NCI-H774 (cell line): ENCODE results near the gene CREB5.

Experiments used
- DNase-seq: peaks from one replicate; lab custom pipeline; 2025; lab: John Stamatoyannopoulos, UW

Gene CREB5

DNA sequence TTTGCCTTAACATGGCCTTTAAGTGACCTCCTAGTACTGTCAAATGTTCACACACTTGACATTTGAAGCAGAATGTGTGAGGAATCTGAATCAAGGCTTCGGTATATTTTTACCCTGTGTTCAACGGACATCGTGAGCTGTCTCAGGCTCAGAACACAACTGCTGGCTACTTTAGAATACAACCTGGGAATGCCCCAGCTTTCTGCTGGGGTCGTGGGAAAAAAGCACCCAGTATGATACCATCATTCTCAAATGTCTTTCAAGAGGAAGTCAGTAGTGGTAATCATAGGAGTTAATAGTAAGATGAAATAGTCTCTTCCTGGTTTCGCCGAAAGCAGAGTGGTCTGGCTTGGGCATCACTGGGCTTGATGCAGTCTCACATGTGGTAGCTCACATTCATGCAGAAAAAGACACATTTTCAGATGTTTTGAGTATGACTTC lies 67.2 kb downstream of the CREB5 start:
- DNase-seq: no peak

DNA sequence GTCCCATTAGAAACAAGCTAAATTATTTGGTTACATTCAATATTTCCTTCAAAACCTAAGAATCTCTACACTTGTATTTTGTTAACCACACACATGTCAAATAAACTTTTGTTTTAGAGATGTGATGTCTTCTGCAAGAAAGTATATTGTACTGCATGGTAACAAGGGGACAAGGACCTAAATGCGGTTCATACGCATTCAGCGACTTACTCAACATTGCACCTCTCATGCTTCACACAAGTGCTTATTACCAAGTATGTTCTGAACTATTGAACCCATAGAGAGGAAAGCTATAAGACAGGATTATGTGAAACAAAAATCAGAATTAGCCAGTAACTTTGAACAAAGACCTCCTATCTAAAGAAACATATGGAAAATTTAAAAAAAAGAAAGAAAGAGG lies 68.3 kb downstream of the CREB5 start:
- DNase-seq: no peak

DNA sequence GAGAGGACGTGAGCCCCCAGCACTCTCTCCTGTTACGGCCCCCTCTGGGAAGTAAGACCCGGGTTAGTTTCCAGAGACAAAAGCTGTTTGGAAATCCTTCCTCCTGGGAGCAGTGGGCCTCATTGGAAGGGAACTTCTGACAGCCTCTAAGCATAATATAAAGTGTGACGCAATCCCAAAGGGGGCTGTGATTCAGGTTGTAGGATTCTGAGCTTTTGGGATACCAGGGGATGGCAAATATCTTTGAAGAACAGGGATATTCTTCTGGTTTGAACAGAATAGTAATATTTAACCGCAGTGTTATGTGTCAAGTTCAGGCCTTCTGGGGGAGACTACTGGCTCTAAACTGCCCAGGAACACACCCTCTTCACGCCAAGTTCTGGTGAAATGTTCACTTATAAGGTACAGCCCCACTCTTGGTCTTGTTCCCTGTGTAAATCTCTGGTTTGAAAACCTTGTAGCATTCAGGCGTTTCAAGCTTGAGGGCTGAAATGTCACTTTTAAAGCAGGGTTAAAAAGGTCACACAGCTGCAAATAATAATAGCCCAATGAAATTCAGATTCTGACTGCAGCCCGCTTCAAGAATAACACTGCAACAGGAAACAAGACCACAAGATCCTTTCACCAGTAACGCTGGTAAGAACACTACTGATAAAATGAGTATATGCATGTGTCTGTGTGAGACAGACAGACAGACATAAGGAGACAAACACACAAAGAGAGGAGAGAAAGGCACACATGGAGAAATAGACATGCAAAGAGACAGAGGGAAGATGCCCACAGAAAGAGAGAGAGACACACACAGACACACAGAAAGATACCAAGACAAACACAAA lies 69.0 kb downstream of the CREB5 start:
- DNase-seq: no peak

DNA sequence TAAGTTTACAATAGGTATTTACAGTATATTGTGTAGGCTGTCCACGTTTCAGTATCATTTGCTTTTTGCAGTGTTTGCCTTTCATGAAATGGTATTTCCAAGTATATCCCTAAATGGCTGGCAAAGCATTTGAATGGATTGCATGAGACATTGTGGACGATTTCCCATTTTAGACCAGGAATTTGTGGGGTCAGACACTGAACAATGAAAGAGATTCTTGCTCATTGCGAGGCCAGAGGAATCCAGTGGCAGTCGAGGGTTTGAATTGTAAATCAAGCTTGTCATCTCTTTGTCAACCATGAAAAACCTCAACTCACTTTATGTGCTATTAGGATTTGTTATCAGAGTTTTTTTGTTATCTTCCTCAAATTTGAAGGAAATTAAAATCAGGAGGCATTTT lies 70.8 kb downstream of the CREB5 start:
- DNase-seq: no peak

DNA sequence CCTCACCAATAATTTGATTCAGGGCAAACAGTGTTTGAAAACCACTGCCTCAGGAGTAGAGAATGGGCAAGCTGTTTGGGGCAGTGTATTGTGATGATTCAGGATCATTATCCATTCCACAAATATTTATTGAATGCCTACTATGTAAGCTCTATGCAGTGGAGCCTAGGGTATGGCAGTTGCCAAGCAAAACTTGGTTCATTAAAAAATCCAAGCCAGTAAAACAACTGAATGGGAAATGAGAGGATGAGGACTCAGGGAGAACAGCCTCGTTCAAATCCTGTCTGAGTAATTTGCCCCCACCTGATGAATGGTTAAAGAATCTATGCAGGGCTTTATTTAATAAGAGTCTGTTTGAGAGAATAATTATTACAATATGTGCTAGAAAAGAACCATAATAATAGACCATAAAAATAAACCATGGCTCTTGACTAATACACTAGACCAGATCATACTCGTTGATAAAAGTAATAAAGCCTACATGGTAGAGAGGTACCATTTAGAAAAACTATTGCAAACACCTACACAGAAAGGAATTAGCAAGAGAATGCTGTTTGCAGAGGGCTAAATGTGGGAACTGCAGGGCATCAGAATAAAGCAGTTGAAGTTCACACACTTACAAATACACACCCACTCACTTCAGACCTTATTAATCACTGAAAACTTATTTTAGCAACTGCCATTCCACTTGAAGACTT lies 71.7 kb downstream of the CREB5 start:
- DNase-seq: no peak

DNA sequence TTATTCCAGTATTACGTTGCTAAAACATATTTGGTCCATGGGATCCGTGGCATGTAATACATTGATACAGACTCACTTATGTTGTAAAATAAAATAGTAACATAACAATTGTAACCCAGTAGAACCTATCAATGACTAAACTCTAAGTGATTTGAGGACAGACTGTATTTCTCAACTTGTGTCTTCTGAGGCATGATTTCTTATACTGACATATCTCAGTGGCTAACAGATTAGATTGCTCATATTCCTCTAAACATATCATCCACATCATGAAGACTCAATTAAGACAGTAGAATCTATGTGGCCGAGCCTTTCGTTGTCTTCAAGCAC lies 72.3 kb downstream of the CREB5 start:
- DNase-seq: no peak

DNA sequence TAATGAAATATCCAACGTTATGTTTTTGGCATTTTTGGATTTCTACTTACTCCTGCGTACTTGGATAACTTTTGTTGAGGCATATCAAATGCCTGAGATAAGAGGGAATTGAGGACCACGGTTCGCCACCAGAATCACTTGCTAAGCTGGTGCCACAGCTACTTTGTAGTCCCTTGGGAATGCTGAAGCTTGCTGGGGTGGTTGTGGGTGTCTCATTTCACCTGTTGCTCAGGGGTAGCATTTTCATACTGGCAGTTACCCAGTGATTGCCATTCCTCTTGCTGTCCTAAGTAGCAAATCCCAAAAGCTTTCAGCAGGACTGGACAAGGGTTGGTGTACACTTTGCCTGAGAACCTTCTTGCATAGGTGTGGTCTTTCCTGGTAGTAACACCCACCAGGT lies 75.2 kb downstream of the CREB5 start:
- no peak for DNase-seq

DNA sequence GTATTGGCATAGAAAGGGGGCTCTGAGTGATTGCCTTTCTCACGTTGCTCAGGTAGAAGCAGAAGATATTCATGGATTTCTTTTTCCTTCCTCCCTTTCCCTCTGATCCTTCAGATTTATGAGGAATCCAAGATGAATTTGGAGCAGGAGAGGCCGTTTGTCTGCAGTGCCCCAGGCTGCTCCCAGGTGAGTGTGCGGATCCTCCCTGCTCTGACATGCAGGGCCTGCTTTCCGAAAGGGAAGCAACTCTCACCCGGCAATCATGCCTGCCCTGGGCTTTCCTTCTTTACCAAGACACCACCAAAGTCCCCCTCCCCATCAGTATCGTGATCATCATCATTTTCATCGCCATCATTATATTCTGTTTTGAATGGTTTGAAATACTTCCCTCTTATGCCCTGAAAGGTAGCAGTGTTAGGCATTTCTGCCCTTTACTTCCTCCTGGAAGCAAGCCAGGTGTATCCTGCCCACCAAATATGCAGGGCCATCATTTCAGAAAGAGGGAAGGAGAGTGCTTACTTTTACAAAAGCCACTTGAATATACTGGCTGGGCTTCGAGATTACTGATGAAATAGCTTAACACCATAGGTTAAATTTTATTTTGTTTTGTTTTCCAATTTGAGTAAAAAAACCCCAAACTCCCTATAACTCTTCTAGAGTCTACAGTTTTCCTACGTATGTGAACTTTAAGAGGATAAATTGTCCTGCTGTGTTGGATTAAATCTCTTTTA lies 75.9 kb downstream of the CREB5 start:
- DNase-seq: no peak

DNA sequence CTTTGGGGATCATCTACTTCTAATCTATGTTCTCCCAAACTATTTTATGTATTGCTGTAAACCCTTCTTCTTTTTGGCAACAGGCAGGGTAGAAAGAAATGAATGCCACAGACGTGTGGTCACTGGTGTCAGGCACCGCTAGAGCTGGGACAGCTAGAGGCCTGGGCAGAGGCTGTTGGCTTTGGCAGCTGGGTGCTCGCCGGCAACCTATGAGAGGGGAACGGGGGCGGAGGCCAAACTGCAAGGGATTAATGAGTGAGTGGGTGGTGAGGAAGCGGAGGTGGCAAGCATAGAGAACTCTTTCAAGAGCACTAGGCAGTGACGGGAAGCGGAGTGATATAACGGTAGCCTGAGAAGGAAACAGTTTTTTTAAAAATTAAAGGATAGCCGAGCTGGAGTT lies 78.5 kb downstream of the CREB5 start:
- DNase-seq: no peak

DNA sequence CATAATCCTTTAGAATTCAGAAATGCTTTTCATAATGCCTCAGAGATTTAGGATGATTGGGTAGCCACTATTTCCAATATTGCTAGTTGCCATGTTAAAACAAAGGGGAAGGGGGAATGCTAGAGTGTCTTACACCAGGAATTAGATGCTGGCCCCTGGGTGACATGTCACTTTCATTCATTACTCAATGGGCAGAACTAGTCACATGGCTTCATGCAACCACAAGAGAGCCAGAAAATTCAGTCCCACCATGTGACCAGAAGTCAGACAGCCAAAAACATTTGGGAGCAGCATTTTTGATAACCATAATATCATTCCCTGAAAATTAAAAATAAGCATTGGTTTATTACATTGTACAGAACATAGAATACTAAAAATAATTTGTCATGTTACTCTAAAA lies 81.2 kb downstream of the CREB5 start:
- no peak for DNase-seq

DNA sequence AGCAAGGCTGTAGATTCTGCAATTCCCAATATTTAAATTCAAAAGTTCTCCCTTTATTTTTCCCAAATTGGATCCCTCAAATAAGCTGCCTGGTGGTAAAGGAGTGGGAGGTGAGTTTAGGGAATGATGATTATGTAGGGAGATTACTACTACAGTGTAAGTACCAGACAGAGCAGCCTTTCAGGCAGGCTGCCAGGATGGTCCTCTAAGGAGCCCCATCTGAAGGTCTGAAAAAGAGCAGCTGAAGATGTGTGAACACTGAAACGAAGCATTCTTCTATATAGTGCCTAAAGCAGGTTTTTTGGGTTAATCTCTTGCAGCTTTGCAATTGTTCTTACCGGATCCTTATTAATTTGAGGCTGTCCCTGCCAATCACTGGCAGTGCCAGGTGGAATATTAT lies 84.7 kb downstream of the CREB5 start:
- no peak for DNase-seq

DNA sequence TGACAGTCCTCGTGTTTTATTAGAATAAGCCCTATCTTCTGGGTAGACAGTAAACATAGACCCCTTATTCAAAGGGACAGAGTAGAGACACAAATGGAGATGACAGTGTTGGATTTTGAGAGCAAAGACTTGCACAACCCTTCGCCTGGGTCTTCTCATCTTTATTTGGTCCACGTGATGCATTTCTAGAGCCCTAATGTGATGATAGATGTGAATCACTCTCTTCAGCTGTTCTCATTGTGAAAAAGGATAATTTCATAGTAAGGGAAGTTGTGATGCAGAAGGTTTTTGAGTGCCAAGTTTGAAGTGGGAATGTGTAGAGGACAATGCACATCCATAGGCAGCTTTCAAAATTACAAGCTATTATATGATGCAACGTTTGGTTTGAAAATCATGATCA lies 86.3 kb downstream of the CREB5 start:
- DNase-seq: no peak

DNA sequence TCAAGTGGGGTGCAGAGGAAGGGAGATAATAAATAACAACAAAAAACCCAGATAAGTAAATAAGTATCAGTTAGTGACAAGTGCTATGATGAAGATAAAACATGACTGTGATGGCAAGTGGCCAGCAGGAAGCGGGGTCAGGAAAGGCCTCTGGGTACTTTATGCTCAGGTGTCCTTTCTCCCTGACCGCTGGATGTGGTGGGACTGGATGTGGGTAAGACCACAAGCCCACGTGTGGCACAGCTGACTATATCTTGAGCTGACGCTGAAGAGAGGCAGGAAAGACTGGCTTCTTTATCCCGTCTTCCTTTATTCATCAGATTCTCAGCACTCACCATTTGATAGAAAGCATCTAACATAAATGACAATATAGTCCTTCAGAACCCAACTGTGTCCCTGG lies 87.8 kb downstream of the CREB5 start:
- no peak for DNase-seq

DNA sequence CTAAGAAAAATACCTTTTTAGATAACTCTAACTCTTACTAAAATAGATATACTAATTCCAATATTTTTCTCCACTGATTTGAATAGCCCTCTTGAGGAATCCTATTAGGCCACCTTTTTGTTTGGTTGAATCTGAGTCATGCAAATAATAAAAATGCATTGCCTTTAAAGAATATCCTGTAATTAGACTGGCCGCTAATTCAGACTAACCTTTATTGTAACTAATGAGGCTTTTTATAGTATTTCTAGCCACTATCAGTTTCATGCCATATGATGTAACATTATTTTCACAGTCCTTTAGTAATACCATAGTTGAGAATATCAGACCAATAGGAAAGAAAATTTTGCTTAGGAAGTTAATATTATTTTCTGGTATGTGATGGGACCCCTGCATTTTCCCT lies 90.1 kb downstream of the CREB5 start:
- DNase-seq: no peak

DNA sequence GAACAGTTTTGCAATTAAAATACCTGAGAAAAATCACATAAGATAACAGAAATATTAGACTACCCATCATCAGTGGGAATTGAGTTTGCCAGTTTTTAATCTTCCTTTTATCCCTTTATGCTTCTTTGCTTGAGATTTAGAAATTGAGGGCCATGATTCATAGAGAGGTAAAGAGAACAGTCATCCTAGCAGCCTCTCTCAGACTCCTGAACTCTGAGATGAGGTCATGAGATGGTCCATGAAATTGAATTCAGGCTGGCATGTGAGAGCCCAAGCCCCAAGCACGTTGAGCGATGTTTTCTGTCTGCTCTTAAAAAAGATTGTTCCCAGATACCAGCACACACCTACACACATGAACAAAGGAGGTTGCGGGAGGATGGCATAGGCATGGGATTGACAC lies 91.1 kb downstream of the CREB5 start:
- no peak for DNase-seq

DNA sequence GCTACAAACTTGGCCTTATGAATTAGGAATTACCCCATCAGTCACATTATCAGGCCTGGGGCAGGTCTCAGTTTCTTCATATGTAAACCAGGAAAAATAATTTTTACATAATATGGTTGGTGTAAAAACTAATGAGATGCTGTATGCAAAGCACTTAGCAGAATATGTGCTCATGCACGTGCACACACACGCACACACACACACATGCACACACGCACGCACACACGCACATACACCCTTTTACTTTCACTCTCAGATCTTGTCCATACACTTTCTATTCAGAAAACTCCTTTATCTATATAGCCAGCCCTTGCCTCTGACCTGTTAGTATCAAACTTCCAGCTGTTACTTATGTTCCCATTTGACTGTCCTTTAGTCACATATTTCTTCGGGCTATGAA lies 92.7 kb downstream of the CREB5 start:
- DNase-seq: no peak

DNA sequence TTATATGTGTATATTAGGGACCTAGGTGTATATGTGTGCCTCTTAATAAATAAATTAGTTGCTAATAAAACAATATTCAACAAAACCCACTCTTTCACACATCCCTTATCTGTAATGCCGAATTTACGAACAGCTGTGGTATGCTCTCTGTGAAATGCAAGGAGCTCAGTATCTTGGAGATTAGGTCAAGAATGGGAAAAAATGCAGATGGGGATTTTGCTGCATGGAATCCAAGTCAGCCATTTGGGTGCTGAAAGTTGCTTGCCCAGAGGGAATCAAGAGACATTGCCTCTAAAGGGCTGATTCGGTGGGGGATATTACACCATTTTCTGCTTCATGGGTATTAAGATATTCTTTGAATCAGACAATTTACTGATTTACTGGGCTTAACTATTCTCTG lies 93.5 kb downstream of the CREB5 start:
- no peak for DNase-seq

DNA sequence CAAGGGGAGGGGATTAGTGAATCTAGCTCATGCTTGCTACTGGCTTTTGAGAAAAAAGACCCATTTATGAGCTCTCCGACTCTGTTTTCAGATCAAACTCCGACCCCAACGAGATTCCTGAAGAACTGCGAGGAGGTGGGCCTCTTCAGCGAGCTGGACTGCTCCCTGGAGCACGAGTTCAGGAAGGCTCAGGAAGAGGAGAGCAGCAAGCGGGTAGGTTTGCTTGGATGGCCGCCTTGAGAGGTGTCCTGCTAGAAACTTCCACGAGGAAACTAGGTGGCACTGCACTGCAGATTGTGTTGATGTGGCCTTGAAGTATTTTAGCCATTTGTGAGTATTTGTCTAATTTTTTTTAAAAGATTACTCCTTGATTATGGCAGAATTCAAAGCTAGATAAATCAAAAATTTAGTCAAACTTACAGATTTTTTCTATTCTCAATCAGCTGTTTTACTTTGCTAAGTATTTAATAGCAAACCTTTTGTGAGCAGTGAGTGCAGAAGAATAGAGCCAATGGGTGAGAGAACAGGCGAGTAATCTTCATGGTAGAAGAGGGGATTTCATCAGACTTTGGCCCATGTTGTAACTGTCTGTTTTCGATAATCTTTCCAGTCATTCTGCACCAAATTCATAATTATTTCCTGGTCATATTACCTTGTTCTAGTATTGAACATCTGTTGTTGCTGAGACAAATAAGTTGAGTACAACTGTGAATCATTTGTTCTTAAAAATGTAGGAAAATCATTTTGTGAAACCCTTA lies 95.4 kb downstream of the CREB5 start:
- no peak for DNase-seq

DNA sequence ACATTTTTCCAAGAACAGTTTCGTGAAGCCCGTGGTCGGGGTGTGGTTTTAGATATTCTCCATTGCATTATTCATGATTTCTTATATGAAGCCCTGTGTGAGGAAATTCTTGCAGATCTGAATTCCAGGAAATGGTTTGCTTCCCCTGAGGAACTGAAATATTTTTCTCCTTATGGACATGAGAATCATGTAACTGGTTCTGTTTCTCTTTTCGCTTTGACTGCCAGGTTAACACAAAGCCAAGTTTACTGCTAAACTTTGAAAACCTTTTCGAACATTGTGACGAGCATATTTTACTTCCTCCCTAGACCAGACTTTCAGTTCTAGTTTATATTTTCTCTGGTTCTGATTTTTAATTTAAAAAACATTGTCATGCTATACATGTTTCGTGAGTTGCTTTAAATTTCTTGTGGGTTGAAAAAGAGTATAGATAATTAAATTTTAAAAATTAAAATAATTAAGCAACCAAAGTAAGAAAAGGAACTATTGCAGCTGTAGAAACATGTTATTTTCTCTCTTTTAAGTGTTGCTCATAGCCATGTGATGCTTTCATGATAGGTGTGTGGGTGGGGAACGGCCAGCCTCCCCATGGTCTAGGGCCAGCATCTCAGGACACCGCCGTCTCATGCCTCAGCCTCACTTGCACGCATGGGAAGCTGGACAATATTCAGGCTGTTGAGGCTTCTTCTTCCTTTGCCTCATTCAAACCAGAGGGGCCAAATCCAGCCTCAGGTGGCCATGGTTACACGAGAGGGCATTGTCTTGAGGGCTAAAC lies 97.1 kb downstream of the CREB5 start:
- DNase-seq: no peak

DNA sequence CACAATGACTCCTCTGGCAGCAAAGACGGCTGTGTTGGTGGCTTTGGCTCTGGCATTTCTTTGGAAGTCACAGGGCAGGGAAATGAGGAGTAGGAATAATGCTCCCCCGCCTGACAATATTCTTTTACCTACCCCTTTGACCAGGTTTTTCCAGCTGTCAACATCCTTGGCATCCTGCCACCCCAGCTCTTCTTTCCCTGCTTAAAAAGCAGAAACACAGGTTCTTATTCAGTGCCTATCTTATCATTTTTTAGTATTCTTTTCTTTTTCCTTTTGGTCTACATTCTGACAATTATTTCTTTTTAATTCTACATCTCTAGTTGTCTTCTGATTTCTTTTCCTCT lies 97.7 kb downstream of the CREB5 start:
- DNase-seq: no peak

DNA sequence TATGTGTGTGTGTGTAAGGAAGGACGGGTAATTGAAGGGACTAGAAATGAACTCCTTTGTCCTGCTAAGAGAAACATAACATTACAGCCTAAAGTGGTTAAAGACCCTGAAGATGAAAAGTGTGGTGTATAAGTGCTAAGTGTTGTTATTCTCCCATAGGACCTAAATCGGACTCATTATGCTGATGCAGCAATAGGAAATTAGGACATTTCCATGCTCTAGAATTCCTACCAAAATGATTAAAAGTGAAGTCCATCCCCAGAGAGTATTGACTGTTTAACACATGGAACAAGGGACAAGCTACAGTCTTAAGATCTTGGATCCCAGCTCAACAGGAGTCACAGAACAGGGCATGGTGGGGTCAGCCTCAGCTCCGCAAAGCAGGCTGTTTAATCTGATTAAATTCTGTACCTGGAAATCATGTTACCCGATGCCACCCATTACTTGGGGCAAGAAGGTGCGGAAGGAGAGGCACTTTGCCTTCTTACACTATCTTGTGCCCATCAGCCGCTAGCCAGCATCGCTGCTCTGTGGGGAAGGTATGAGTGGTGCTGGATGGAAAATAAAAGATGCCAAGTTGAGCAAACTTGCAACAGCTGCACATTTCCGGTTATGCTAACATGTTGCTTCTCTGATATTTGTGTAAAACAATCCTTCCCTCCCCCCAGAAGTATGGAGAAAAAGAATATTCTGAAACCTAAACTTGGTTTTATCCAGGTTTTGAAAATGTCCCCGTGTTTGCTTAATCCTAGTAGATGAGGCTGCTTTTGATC lies 100.5 kb downstream of the CREB5 start:
- no peak for DNase-seq
